SK-MEL-5 (cell line): ENCODE measurements around the gene ADAMTS17. TPM values are rescaled to one million over a fixed set of nuclear protein-coding genes. Genes with fewer than 3 reads are reported as not detected.
"Not testable (repeated sequence)": the region's sequence is repeated elsewhere in the genome, so short reads cannot be mapped to it uniquely, and the experiment has no call there.

Source experiments
- DNase-seq: peaks from one replicate; pipeline ENCODE4 v3.0.0-alpha.2; 2016; ENCODE audit warnings: low read depth, low spot score
- in situ Hi-C: cut with HindIII; loops from 2 replicates; pipeline ENCODE4 v1.10.0; 2016; ENCODE audit warnings: low sequenced_read_pairs, high pct_unique_total_duplicates, low pct_unique_long_range_greater_than_20kb
- total RNA-seq: library from RNA; depleted of rRNA; stranded (reverse); fragments of >200 nt; shearing (Covaris generic); gene quantifications from 2 replicates; pipeline ENCODE4 v1.2.3, GENCODE V29; 2014

Gene ADAMTS17
- total RNA-seq, 1 experiment from 2014 or later, result 1.8 TPM

DNA sequence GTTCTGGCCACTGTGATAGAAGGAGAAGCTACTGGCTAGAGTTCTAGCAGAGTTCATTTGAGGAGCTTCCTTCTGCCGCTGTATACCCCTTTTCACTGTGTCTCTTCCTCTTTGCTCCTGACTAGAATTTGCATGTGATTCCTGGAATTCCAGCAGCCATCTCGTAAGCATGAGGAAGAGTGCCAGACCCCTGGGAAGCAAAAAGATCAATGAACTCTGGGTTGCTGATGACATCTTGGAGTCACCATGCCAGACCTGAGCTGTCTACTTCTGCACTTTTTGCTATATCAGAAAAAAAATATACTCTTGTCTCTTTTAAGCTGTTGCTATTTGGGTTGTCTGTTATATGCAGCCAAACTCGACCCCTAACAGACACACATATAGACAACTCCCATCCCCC is 3.7 kb upstream of the ADAMTS17 start:
- DNase-seq, result no peak
- in situ Hi-C loops, result no loop called here

DNA sequence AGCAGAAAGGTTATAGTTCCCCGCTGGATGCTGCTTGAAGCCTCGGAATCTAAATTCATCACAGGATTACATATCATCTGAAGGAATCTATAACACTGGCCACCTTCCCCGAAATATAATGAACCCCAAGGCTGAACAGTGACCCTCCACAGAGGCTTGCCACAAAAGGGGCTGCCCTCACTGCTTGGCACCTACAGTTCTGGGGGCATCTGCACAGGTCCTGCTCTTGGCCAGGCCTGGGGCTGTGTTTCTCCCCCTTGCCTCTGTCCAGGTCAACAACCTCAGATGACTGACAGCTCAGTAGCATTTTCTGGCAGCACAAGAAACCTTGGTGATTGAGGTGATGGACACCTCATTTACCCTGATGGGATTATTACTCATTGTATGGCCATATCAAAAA is 1.5 kb upstream of the ADAMTS17 start:
- in situ Hi-C loops, result no loop called here
- no peak for DNase-seq

DNA sequence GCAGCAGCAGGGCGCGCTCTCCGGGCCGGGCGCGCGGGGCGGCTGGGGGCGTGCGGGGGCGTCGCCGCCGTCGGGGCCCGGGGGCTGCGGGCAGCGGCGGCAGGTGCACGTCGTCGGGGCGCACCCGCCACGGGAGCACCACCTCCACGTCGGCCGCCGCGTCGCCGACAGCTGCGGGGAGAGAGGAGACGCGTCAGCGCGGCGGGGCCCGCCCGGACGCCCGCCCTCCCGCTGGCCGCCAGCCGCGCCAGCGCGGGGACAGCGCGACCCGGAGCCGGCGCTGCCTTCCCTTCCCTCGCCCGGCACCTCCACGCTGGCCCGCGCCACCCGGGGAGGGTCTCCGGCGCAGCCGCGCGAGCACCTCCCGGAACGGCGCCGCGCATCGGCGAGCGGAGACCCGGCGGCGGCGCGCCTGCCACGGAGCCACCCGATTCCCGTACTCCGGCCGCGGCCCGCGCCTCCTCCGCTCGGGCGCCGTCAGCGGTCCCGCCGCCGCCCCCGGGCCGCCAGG is 481 bp downstream of the ADAMTS17 start:
- DNase-seq, result no peak

DNA sequence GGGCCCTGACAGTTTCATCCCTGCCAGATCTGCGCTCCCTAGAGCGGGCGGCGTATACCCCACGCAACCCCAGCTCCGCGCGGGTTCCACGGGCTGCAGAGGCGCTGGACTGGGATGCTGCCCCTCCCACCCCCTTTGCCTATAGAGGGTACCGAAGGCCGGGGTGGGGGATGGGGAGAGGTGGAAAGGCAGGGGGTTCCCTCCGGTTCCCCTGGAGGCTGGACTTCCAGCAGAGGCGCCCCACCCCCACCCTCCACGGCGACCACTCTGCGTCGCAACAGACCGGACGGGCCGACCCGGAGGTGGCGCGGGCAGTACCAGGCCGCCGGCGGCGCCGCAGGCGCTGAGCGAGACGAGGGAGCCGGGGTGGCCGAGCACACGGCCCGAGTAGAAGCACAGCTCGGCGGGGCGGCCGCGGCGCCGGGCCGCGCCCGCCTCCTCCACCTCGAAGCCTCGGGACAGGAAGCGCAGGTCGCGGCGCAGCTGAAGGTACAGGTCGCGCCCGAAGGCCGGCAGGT is 995 bp downstream of the ADAMTS17 start:
- in situ Hi-C loops, result no loop called here
- no peak for DNase-seq

More for the DNA sequence above, 481 bp downstream of the ADAMTS17 start:
- in situ Hi-C loops, result no loop called here

DNA sequence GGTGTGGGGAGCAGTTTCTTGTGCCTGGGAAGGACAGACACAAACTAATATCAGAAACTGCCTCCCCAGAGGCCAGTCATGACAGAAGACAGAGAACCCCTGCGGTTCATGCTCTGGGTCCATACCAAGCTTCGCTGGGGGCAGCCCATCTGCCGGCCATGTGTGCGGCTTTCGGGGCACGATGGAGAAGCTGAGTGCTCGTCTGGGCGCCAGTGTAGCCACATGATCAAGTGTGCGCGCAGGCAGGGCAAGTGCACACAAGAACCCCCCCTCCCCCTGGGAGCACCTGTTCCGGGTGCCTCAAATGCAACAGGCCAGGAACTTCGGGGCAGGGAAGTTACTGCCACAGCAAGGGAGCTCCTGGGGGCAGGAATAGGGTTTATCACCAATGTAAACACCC is 1.8 kb downstream of the ADAMTS17 start:
- in situ Hi-C loops, result no loop called here
- DNase-seq, result no peak

DNA sequence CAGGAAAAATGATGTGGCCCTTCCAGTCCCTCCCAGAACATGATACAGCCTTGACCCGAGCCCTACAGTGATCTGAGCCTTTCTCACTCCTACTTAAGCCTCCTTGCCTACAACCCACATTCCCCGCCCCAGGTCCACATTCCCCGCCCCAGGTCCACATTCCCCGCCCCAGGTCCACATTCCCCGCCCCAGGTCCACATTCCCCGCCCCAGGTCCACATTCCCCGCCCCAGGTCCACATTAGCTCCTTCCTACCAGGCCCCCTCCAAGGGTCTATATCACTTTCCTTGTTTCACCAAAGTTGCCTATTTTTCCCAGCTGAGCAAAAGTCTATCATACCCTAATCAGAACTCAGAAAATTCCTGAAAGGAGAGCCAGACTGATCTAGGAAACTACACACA is 2.3 kb downstream of the ADAMTS17 start:
- DNase-seq, in situ Hi-C loops: not testable (repeated sequence)

DNA sequence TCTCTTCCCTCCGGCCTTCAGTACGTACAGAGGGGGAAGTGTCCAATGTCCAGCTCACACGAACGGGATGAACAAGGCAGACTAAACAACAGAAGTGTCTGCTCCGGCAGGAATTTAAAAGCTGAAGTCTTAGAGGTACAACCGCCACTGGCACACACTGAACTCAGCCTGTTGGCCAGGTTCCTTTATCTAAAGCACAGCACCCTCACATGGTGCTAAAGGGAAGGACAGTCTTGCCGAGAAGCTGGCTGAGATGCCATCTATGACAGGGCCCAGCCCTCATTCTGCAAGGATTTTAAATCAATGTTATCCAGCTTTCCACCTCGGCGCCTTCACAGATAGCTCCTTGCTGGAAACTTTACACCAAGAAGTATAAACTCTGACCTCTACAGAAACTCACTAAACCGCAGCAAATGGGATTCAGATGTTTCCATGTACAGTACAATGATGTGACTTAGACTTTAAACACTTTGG is 2.8 kb downstream of the ADAMTS17 start:
- in situ Hi-C loops, result no loop called here
- DNase-seq, result peak; percentile 85

DNA sequence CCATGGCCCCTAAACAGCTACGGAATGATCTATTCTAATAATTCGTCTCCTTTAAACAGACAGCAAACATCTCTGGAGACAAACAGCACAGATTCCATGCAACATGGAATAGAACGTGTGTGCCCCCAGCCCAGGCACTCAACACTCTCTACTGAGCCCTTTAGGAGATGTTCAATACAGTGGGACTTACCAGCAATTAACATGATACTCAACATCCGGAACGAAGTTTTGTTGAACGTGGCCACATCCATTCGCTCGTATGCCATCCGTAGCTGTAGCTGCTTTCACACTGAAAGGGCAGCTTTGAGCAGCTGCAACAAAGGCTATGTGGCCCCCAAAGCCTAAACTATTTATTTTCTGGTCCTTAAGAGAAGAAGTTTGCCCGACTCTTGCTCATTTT is 3.5 kb downstream of the ADAMTS17 start:
- DNase-seq, result no peak
- in situ Hi-C loops, result no loop called here

DNA sequence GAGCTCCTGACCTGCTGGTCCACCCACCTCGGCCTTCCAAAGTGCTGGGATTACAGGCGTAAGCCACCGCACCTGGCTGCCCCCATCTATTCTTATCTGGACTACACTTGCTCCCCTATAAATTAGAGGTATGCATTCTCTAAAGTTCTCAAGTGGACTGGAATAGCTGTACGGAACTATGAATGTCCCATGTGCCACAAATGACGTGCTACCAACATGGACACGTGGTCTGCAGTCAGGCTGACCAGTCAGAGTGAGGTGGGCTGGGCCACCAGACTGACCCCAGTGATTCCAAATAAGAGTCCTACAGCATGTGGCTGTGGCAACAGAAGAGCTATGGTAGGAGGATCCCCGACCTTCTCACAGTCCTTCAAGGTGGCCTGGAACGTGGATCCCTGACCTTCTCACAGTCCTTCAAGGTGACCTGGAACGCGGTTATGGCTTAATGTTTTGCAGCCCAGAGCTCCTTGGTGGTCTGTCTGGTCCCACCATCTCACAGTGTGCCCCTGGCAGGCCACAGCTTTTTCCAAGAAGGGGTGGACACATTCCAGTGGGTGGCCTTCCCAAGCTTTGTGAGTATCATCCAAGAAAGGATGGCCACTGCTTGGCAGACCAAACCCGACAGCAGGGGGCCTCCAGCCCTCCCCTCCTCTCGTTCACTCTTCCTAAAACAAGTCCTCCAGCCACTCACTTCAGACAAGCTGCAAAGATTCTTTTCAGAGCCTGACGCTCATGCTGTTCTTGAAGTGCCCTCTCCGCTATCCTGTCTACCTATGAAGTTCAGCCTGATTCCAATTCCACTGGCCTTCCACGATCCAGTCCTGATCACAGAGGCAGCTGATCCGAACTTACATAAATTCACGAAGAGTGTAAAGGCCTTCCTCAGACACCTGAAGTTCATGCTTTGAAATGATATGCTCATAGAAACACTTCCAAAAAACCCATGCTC is 4.4 kb downstream of the ADAMTS17 start:
- in situ Hi-C loops, result no loop called here

DNA sequence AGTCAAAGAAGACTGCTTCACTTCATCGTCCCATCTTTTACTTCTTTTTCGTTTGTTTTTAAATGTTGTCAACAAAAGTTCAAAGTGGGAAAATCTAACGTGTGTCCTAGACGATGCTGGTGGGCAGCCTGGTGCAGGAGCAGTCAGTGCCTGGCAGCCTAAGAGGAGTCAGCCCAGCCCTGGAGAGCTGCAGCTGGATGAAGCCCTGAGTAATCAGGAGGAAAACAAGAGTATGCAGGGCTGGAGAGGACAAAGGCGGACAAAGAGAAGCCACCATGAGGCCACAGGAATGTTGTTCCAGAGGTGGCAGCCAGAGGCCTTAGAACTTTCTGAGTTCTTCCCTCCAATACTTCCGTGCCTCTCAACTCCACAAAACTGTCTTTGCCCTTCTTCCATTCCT is 5.7 kb downstream of the ADAMTS17 start:
- DNase-seq, result no peak
- in situ Hi-C loops, result no loop called here

More for the DNA sequence above, 4.4 kb downstream of the ADAMTS17 start:
- DNase-seq, result no peak

DNA sequence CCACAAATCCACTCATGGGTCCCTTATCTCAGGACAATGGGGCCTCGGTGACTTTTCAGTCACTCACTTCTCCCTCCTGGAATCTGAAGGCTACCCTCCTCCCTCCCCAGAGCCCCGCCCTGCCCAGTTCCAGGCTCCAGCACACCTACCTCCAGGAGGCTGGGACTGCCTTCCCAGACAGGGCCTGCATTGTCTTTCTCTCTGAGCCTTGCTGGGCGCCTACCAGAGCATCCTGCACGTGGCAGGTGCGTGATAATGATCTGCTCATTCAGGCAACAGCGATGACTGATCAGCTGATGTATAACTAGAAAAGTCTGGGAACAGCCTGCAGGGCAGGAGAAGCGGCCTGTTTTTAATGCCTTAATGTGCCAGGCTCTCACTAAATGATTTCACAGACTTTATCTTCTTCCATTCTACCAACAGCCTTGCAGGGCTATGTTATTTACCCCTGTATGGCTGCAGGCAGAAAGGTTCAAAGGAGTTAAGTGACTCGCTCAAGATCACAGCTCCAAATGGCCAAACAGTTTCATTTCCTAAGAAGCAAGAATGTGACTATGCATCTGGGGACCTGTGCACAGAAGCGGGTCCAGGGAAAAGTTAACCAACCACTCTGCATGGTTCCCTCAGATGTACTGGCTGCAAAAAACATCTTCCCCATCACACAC is 6.3 kb downstream of the ADAMTS17 start:
- DNase-seq, result peak; percentile 71
- in situ Hi-C loops, result no loop called here

DNA sequence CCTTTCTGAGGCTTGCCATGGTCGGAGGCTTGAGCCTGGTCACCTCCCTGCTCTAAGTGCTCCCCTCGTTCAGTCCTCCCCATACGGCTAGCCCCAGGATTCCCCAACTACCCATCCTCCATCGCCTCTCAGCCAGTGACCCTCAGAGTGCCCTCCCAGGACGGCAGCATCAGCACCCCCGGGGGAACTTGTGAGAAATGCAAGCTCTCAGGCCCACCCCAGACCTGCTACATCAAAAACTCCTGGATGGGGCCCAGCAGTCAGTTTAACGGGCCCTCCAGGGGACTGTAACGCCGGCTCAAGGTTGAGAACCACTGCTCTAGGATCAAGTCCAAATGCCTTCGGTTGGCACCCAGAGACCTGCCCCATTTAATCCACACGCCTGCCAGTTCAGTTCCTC is 6.9 kb downstream of the ADAMTS17 start:
- DNase-seq, result no peak
- in situ Hi-C loops, result no loop called here

DNA sequence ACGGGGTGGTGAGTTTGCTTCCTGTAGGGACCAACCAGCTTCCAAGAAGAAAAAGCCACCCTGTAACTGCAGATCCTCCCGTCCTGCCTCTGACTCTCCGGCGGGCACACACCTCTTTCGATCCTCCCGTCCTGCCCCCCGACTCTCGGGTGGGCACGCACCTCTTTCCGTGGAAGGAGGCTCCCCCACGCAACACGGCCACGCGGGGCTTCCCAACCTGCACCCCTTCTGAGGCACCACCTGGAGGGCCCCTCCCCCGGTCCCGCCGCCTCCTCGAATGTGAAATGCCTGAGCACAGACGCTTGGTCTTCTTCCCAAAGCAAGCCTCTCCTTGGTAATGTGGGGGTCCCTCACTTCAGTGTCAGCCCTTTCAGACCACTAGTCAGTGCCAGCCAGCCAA is 7.3 kb downstream of the ADAMTS17 start:
- DNase-seq, result no peak
- in situ Hi-C loops, result no loop called here

DNA sequence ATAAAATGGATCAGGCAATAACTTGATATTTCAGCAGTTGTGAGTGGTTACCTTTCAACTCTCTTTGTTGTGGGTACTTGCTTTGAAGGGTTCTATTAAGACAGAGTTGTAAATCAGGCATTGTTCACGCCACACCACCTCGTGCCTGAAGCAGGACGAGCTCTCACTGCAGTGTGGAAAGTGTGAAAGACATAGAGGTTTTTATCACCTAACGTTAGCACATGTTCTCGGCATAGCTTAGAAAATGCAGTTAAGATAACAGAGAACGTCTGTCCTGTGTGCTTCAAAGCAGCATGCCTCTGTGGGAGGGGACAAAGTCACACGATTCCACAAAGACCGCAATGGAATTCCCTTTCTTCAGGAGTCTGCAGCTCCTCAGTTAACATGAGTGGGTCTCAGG is 7.8 kb downstream of the ADAMTS17 start:
- in situ Hi-C loops, result no loop called here
- peak; percentile 15 for DNase-seq

DNA sequence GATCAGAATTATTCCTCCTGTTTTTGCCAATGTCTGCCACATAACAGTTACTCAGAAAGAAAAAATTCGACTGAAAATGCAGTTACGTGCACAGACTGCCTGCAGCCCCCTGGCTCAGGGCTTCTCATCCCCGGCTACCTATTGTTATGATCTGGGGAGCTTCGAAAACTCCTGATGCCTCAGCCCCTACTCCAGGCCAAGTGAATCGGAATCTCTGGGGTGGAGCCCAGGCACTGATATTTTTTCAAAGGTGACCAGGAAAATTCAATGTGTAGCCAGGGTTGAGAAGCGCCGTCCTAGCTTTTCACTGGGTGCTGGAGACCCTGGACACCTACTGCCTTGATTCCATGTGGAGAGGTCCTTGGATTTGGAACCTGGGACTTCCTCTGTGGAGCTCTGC is 8.5 kb downstream of the ADAMTS17 start:
- no peak for DNase-seq
- in situ Hi-C loops, result no loop called here

DNA sequence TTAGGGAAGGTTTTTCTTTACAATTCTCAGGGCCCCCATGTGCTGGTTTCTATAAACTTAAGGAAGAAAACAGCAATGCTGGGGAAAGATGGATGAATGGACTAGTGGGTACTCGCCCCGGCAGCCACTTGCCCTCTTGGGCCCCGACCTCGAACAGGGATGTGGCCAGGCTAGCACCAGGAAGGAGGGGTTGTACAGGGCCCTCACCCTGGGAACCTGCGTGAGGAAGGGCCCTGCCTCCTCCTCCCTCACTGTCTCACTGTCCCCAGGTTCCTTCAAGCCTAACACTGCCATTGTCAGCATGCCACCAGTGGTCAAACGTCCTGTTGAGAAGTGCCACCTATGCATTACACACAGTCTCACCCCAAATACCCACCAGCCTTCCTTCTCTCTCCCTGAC is 9.1 kb downstream of the ADAMTS17 start:
- in situ Hi-C loops, result no loop called here
- DNase-seq, result no peak

DNA sequence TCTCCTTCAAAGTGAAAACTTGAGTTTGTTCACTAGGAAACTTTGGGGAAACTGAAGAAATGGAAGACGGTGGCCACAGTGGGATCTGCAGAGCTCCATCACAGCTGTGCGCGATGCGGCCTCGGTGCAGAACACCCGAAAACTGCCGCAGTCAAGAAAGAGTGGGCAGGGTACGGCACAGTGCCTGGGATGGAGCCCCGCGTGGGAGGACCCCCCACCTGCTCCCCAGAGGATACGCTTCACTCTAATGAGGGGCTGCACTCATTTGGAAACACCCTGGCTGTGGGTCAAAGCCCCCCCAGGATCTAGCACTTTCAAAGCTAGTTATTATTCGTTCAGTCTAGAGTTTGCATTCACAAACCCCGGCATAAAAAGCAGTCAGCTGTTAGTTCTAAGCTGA is 9.5 kb downstream of the ADAMTS17 start:
- in situ Hi-C loops, result no loop called here
- DNase-seq, result no peak

DNA sequence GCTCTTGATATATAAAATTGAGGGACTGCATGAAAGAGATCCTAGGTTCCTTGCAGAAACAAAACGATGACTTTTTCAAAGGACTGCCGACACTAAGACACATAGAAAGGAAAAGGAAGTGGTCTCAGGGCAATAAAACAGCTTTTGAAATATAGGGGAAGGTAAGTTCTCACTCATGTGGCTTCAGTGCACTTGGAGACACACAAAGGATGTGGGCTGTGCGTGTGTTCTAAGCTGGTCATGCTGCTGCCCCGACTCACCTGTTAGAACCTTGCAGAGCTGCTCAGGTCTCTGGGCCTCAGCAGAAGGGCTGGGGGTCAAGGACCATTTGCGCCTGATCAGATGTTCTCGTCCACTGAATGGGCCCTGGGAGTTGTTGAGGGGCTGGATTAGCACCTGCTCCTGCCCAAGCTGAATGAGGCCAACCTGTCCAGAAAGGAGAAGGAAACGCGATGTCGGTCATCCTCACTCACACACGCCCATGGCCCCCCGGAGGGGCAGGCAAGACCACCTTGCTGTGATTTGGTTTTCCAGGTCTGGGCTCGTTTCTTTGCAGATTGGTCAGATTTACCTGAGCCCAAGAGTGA is 11.1 kb downstream of the ADAMTS17 start:
- DNase-seq, result no peak
- in situ Hi-C loops, result no loop called here
